Measurements from ENCODE around the gene HNMT. TPM values are rescaled to one million over a fixed set of nuclear protein-coding genes. Genes with fewer than 3 reads are reported as not detected.

HNMT gene
- total RNA-seq, 1 donor from 2014 or later: not detected

DNA sequence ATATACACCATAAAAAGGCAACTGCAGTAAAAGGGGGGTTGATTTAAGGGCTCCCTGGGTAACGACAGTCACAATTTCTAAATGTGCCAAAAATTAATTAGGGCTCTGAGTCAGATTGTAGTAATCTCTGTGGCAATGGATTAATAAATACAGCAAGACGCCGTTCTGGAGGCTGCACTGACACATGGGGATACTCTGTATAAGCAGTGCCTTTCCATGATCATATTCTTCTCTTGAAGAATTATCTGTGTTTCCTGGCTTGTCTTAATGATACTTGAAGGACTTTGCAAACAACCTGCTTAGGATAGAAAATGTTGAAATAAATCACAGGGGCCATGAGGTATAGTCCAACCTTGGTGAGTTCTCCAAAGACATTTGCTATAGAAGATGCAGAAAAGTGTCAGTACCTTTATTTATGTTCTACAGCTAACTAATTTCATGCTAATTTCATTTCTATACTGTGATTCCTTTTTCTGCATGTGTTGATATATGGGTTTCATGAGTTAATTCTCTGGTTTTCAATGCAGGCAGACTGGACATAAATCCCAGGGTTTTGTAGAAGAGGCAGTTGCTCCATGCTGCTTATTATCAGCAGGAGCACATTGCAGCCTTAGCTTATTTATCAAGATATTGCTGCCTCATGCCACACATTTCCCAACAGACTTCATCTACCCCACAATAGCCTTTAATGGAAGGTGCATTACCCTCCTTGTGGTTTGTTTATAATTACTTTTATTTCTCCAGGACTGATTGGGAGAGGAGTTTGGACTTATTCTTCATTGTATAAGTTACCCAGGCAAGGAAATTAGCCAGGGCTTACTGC, 54.8 kb downstream of the HNMT start:
- Mint-ChIP-seq H3K27ac (no peak overlapping the region), H3K4me1 (no peaks in the 10 kb centered on the region), H3K4me3 (no peak overlapping the region), H3K36me3 (ENCODE audit: low read depth) (no peaks in the 10 kb centered on the region), H3K27me3 (no peaks in the 10 kb centered on the region), H3K9me3 (no peaks in the 10 kb centered on the region)
- intact Hi-C loops (cut with micrococcal nuclease): no loop called here
- no peak for DNase-seq

DNA sequence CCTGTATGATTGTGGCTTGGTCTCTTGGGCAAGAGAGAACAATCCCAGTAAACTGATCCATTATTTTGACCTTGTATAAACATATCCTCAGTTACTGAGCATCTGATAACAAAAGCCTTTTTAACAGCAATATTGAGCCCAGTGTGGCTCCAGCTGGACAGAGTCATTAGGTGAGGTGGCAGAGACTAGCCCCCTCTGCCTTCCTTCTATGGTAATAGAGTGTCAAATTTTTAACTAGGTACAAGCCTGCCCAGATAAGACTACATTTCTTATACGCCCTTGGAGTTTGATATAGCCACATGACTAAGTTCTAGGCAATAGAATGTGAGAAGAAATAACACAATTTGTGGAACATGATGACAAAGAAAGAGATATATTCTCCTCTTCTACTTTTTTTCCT, 56.2 kb downstream of the HNMT start:
- no peaks in the 10 kb centered on the region for H3K4me1 Mint-ChIP-seq
- H3K27ac Mint-ChIP-seq: no peak overlapping the region
- no peak for DNase-seq
- H3K4me3 Mint-ChIP-seq: no peak overlapping the region
- H3K27me3 Mint-ChIP-seq: no peaks in the 10 kb centered on the region
- intact Hi-C loops (cut with micrococcal nuclease): no loop called here
- H3K36me3 Mint-ChIP-seq (ENCODE audit: low read depth): no peaks in the 10 kb centered on the region
- no peaks in the 10 kb centered on the region for H3K9me3 Mint-ChIP-seq

- Mint-ChIP-seq H3K4me3 (no peak overlapping the region), H3K9me3 (no peaks in the 10 kb centered on the region), H3K4me1 (no peaks in the 10 kb centered on the region), H3K27ac (no peak overlapping the region), H3K36me3 (ENCODE audit: low read depth) (no peaks in the 10 kb centered on the region), H3K27me3 (no peaks in the 10 kb centered on the region)
- intact Hi-C loops (cut with micrococcal nuclease): no loop called here
- no peak for DNase-seq
Measured at GRCh38 chr2:138021154-138021553, 56.9 kb downstream of the HNMT start.

GRCh38 chr2:138023298-138023697, 59.0 kb downstream of the HNMT start:
- Mint-ChIP-seq H3K36me3 (ENCODE audit: low read depth) (no peaks in the 10 kb centered on the region), H3K4me1 (no peaks in the 10 kb centered on the region), H3K27ac (no peak overlapping the region), H3K27me3 (no peaks in the 10 kb centered on the region), H3K9me3 (no peaks in the 10 kb centered on the region), H3K4me3 (no peak overlapping the region)
- intact Hi-C loops (cut with micrococcal nuclease): no loop called here
- DNase-seq: no peak

- no peak for DNase-seq
- Mint-ChIP-seq H3K36me3 (ENCODE audit: low read depth) (no peaks in the 10 kb centered on the region), H3K27me3 (no peaks in the 10 kb centered on the region), H3K4me3 (no peak overlapping the region), H3K4me1 (no peaks in the 10 kb centered on the region), H3K9me3 (no peaks in the 10 kb centered on the region), H3K27ac (no peak overlapping the region)
- intact Hi-C loops (cut with micrococcal nuclease): no loop called here
Measured at GRCh38 chr2:138023976-138024375, 59.7 kb downstream of the HNMT start.

DNA sequence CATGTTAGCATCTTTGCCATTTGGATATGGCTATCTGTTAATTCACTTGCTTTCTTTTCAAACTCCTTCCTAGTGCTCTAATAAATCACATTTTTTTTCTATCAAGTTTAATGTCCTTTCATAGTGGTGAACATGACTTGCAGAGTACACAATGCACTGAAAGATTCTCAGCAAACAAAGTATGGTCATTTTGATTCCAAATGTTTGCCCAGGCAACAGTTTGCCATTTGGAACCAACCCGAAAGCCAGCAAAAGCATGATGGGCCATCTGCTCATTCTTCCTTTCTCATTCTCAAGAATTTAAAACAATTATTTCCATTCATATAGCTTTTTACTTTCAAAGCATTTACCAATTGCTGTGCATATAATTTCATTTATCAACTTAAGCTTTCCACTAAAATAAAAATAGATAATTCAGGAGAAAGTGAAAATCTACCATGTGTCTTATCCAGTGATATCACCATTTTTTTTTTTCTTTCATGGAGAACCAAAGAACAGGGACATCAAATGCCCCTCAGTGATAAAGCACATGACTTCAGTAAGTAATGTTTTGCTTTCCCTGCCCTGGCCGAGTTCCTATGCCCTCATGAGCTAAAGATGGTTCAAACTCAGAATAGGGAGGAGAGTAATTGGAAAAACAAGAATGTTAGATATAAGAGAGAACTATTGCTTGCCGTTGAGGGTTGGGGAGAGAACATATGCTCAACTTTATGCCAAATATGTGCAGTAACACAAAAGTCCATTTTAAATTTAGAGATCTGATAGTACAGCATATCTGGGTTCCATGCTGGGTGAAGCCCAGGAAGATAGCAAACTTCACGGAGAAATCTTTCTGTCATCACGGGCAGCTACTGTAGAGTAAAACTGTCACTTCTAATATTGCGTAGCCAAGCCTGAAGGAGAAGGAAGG, 62.1 kb downstream of the HNMT start:
- Mint-ChIP-seq H3K4me1 (no peaks in the 10 kb centered on the region), H3K27me3 (no peaks in the 10 kb centered on the region), H3K4me3 (no peak overlapping the region), H3K27ac (no peak overlapping the region), H3K9me3 (no peaks in the 10 kb centered on the region), H3K36me3 (ENCODE audit: low read depth) (no peaks in the 10 kb centered on the region)
- intact Hi-C loops (cut with micrococcal nuclease): no loop called here
- no peak for DNase-seq

DNA sequence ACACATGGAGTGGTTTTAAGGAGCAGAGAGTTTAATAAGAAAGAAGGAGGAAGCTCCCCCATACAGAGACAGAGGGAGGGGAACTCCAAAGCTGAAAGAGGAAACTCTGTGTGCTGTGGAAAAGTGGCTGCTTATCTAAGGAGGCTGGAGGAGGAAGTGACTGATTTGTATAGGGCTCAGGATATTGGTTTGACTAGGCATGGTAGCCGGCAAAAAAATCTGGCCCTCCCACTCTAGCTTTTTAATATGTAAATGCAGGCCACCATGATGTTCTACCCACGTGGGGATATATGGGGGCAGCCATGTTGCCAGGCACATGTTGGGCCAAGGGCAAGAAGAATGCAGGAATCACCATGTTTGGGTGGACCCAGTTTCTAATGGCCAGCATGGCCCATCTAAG, 64.3 kb downstream of the HNMT start:
- no peak for DNase-seq
- H3K4me3 Mint-ChIP-seq: no peak overlapping the region
- H3K27ac Mint-ChIP-seq: no peak overlapping the region
- intact Hi-C loops (cut with micrococcal nuclease): no loop called here
- no peaks in the 10 kb centered on the region for H3K4me1 Mint-ChIP-seq
- H3K9me3 Mint-ChIP-seq: no peaks in the 10 kb centered on the region
- H3K27me3 Mint-ChIP-seq: no peaks in the 10 kb centered on the region
- H3K36me3 Mint-ChIP-seq (ENCODE audit: low read depth): no peaks in the 10 kb centered on the region

DNA sequence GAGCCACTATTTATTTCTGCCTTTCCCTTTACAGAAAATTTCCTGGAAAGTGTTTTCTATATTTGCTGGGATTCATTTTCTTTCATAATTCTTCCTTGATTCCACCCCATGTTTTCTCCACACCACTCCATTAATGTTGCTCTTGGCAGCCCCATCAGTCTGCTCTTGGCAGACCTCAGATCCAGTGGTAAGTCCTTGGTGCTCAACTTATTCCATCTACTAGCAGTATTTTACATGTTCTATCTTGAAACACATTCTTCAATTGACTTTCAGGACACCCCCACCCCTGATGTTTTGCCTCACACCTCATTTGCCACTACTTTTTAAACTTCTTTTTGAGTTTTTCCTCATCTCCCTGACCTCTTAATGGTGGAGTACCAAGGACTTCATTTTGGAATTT, 65.0 kb downstream of the HNMT start:
- intact Hi-C loops (cut with micrococcal nuclease): no loop called here
- no peaks in the 10 kb centered on the region for H3K36me3 Mint-ChIP-seq (ENCODE audit: low read depth)
- no peaks in the 10 kb centered on the region for H3K27me3 Mint-ChIP-seq
- no peaks in the 10 kb centered on the region for H3K9me3 Mint-ChIP-seq
- H3K4me1 Mint-ChIP-seq: no peaks in the 10 kb centered on the region
- no peak overlapping the region for H3K27ac Mint-ChIP-seq
- no peak overlapping the region for H3K4me3 Mint-ChIP-seq
- no peak for DNase-seq

- Mint-ChIP-seq H3K27me3 (no peaks in the 10 kb centered on the region), H3K4me3 (no peak overlapping the region), H3K27ac (no peak overlapping the region), H3K9me3 (no peaks in the 10 kb centered on the region), H3K36me3 (ENCODE audit: low read depth) (no peaks in the 10 kb centered on the region), H3K4me1 (no peaks in the 10 kb centered on the region)
- intact Hi-C loops (cut with micrococcal nuclease): no loop called here
- DNase-seq: no peak
Measured at GRCh38 chr2:138030459-138030858, 66.2 kb downstream of the HNMT start.

DNA sequence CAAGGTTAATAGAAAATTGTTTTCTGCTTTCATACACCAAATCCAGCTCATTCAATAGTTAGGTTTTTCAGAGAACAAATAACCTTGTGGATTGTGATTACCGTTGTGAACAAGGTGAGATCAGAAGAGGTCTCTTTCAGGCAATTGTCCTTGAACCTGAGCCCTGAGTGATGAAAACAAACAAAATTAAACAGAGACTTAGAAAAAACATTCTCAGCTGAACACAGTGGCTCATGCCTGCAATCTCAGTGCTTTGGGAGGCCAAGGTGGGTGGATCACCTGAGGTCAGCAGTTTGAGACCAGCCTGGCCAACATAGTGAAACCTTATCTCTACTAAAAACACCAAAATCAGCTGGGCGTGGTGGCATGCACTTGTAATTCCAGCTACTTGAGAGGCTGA, 68.1 kb downstream of the HNMT start:
- Mint-ChIP-seq H3K27ac (no peak overlapping the region), H3K9me3 (no peaks in the 10 kb centered on the region), H3K27me3 (no peaks in the 10 kb centered on the region), H3K4me3 (no peak overlapping the region), H3K36me3 (ENCODE audit: low read depth) (no peaks in the 10 kb centered on the region), H3K4me1 (no peaks in the 10 kb centered on the region)
- no peak for DNase-seq
- intact Hi-C loops (cut with micrococcal nuclease): no loop called here

- intact Hi-C loops (cut with micrococcal nuclease): no loop called here
- no peaks in the 10 kb centered on the region for H3K4me1 Mint-ChIP-seq
- no peak overlapping the region for H3K27ac Mint-ChIP-seq
- H3K27me3 Mint-ChIP-seq: no peaks in the 10 kb centered on the region
- DNase-seq: no peak
- no peaks in the 10 kb centered on the region for H3K36me3 Mint-ChIP-seq (ENCODE audit: low read depth)
- H3K9me3 Mint-ChIP-seq: no peaks in the 10 kb centered on the region
- H3K4me3 Mint-ChIP-seq: no peak overlapping the region
Measured at GRCh38 chr2:138034536-138034935, 70.3 kb downstream of the HNMT start.

- Mint-ChIP-seq H3K36me3 (ENCODE audit: low read depth) (no peaks in the 10 kb centered on the region), H3K9me3 (no peaks in the 10 kb centered on the region), H3K27me3 (no peaks in the 10 kb centered on the region), H3K4me3 (no peak overlapping the region), H3K4me1 (no peaks in the 10 kb centered on the region), H3K27ac (no peak overlapping the region)
- intact Hi-C loops (cut with micrococcal nuclease): no loop called here
- no peak for DNase-seq
Measured at GRCh38 chr2:138035608-138036217, 71.4 kb downstream of the HNMT start.

DNA sequence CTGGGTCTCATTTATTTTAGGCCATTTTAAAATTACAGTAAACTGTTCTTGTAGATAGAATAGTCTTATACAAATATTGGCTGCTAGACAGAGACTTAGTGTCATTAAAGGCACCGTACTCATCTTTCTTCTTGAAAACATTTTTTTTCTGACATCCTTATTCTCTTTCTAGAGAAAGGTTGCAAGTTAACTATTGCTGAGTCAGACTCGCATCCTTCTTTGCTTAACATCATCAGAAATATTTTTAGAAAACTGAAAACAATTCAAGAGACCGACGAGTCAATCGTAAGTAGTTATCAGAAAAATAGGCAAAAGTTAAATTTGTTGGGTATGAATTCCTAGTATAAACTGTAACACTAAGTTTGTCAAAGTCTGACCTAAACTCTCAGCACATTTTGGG, 72.2 kb downstream of the HNMT start:
- intact Hi-C loops (cut with micrococcal nuclease): no loop called here
- no peaks in the 10 kb centered on the region for H3K36me3 Mint-ChIP-seq (ENCODE audit: low read depth)
- DNase-seq: no peak
- H3K27me3 Mint-ChIP-seq: no peaks in the 10 kb centered on the region
- no peaks in the 10 kb centered on the region for H3K9me3 Mint-ChIP-seq
- no peak overlapping the region for H3K4me3 Mint-ChIP-seq
- H3K27ac Mint-ChIP-seq: no peak overlapping the region
- no peaks in the 10 kb centered on the region for H3K4me1 Mint-ChIP-seq

- Mint-ChIP-seq H3K27ac (no peak overlapping the region), H3K9me3 (no peaks in the 10 kb centered on the region), H3K4me1 (no peaks in the 10 kb centered on the region), H3K36me3 (ENCODE audit: low read depth) (no peaks in the 10 kb centered on the region), H3K27me3 (no peaks in the 10 kb centered on the region), H3K4me3 (no peak overlapping the region)
- DNase-seq: no peak
- intact Hi-C loops (cut with micrococcal nuclease): no loop called here
Measured at GRCh38 chr2:138037090-138037489, 72.8 kb downstream of the HNMT start.
